ENCODE data around the gene ZNF565. TPM values are rescaled to one million over a fixed set of nuclear protein-coding genes. Genes with fewer than 3 reads are reported as not detected.
"Not testable (repeated sequence)": the region's sequence is repeated elsewhere in the genome, so short reads cannot be mapped to it uniquely, and the experiment has no call there.

The ZNF565 gene
- total RNA-seq, 4 donors from 2014 or later, result 3.6 to 9.8 (median 6.2) TPM

DNA sequence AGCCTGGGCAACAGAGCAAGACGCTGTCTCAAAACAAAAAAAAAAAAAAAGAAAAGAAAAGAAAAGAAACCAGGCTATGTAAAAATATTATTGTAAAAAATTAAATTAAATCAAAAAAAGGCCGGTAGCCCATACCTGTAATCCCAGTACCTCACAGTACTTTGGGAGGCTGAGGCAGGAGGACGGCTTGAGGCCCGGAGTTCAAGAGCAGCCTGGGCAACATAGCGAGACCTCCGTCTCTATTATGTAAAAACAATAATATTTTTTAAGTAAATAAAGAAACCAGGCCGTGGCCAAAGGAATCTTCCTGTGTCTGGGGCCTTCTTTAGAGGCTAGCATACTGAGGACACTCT, 75.4 kb downstream of the ZNF565 start:
- Histone ChIP-seq H3K9me3 (no peaks in the 10 kb centered on the region), H3K27me3 (no peaks in the 10 kb centered on the region), H3K4me3 (peak overlapping the region; percentile 86), H3K36me3 (peaks cover 22% of the 10 kb centered on the region), H3K27ac (peak overlapping the region; percentile 97), H3K4me1 (peaks cover 34% of the 10 kb centered on the region)
- TF ChIP-seq, protein P1, sequence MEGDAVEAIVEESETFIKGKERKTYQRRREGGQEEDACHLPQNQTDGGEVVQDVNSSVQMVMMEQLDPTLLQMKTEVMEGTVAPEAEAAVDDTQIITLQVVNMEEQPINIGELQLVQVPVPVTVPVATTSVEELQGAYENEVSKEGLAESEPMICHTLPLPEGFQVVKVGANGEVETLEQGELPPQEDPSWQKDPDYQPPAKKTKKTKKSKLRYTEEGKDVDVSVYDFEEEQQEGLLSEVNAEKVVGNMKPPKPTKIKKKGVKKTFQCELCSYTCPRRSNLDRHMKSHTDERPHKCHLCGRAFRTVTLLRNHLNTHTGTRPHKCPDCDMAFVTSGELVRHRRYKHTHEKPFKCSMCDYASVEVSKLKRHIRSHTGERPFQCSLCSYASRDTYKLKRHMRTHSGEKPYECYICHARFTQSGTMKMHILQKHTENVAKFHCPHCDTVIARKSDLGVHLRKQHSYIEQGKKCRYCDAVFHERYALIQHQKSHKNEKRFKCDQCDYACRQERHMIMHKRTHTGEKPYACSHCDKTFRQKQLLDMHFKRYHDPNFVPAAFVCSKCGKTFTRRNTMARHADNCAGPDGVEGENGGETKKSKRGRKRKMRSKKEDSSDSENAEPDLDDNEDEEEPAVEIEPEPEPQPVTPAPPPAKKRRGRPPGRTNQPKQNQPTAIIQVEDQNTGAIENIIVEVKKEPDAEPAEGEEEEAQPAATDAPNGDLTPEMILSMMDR (IDR thresholded peaks at IDR 0.05), result no peak
- WGBS, result 44% methylated on average over 7 of the region's 7 CpGs
- no peak for DNase-seq (ENCODE audit: low spot score in 2 of 2)

DNA sequence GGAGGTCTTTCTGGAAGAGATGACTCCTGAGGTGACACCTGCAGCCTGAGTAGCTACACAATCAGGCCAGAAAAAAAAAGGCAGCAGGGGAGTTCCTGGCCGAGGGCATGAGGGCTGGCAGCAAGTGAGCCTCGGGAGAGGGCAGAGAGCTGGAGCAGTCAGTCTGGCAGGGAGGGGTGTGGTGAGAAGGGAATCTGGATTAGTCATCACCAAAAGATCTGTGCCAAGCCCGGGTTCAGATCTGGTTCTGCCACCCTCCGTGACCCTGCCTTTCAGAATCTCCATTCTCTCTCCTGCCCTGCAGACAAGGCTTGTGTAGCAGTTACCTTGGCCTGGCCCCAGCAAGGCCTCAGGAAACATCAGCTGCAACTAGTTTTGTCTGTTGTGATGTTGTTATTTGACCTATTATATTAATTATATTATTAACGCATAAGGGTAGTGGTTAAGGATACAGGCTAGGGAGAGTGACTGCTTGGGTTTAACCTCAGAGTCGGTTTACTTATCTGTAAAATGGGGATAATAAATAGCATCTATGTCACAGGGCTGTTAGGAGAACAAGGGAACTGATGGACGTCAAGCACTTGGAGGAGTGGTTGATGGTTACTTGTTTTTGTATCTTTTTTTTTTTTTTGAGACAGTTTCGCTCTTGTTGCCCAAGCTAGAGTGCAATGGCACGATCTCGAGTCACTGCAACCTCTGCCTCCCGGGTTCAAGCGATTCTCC, 77.3 kb downstream of the ZNF565 start:
- Histone ChIP-seq H3K27me3 (no peaks in the 10 kb centered on the region), H3K4me3 (peak overlapping the region; percentile 27), H3K36me3 (peaks cover 4% of the 10 kb centered on the region), H3K9me3 (no peaks in the 10 kb centered on the region), H3K27ac (peak overlapping the region; percentile 75), H3K4me1 (peaks cover 39% of the 10 kb centered on the region)
- no peak for DNase-seq (ENCODE audit: low spot score in 2 of 2)
- TF ChIP-seq, protein P1 (IDR thresholded peaks at IDR 0.05), result no peak
- peak in 1 of 3 donors; percentile 52 for TF ChIP-seq POLR2AphosphoS5 (IDR thresholded peaks at IDR 0.05)
- WGBS, result 46% methylated on average over 12 of the region's 12 CpGs

DNA sequence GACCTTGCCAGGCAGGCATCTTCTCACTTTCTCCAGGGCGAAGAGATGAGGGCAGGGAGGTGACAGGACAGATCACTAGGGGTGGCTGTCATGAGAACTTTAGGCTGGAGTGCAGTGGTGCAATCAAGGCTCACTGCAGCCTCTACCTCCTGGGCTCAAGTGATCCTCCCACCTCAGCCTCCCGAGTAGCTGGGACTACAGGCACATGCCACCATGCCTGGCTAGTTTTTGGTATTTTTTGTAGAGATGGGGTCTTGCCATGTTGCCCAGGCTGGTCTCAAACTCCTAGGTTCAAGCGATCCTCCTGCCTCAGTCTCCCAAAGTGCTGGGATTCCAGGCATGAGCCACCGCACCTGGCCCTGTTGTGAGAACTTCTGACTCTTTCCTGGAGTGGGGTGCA, 79.6 kb downstream of the ZNF565 start:
- peaks cover 35% of the 10 kb centered on the region for H3K4me1 ChIP-seq
- H3K27ac ChIP-seq; H3K9me3 ChIP-seq; H3K27me3 ChIP-seq; H3K36me3 ChIP-seq; DNase-seq (ENCODE audit: low spot score in 2 of 2); H3K4me3 ChIP-seq: not testable (repeated sequence)
- WGBS, result 93% methylated on average over 3 of the region's 4 CpGs

Other genes with a start within 250 kb of the ZNF565 start
- 10 to 100 TPM; 21.6 to 29.6 (median 27.5) TPM for gene SDHAF1, start 219.5 kb downstream of the ZNF565 start, total RNA-seq
- gene SYNE4, start 205.9 kb downstream of the ZNF565 start, total RNA-seq, result 1 to 10 TPM in 3 of 4 donors, under 1 TPM in 1; 0.42 to 3.0 (median 1.8) TPM
- gene ALKBH6, start 200.5 kb downstream of the ZNF565 start, total RNA-seq, result 10 to 100 TPM; 21.1 to 33.2 (median 24.9) TPM
- gene CLIP3, start 181.8 kb downstream of the ZNF565 start, total RNA-seq, result 1 to 10 TPM; 2.2 to 3.0 (median 2.7) TPM
- 10 to 100 TPM in 3 of 4 donors, 1 to 10 TPM in 1; 5.7 to 20.4 (median 10.9) TPM for gene THAP8, start 160.4 kb downstream of the ZNF565 start, total RNA-seq
- 1 to 10 TPM; 1.4 to 3.7 (median 1.8) TPM for gene WDR62, start 159.8 kb downstream of the ZNF565 start, total RNA-seq
- not detected for gene OVOL3, start 103.5 kb downstream of the ZNF565 start, total RNA-seq
- 10 to 100 TPM; 21.8 to 57.5 (median 31.3) TPM for gene POLR2I, start 99.8 kb downstream of the ZNF565 start, total RNA-seq
- gene TBCB, start 99.2 kb downstream of the ZNF565 start, total RNA-seq, result 100 to 1,000 TPM in 1 of 4 donors, 10 to 100 TPM in 3; 63.2 to 117 (median 90.5) TPM
- 10 to 100 TPM; 60.2 to 95.5 (median 79.2) TPM for gene CAPNS1, start 74.6 kb downstream of the ZNF565 start, total RNA-seq
- gene COX7A1, start 62.2 kb downstream of the ZNF565 start, total RNA-seq, result 10 to 100 TPM in 2 of 4 donors, 1 to 10 TPM in 2; 5.6 to 17.1 (median 11.4) TPM
- 10 to 100 TPM; 60.2 to 70.4 (median 64.3) TPM for gene ZNF146, start 441 bp upstream of the ZNF565 start, total RNA-seq
- 10 to 100 TPM in 1 of 4 donors, 1 to 10 TPM in 3; 1.5 to 10.5 (median 3.6) TPM for gene ZFP14, start 164.5 kb upstream of the ZNF565 start, total RNA-seq
- 1 to 10 TPM in 3 of 4 donors, under 1 TPM in 1; 0.47 to 4.0 (median 1.7) TPM for gene ZFP82, start 204.0 kb upstream of the ZNF565 start, total RNA-seq

Measured in suprapubic skin (tissue), 4 donors.